HG03457 (cell line): ENCODE data around the gene LRRC28.

ENCODE experiments used
- ATAC-seq: cut with Tn5 transposase; IDR thresholded peaks from one replicate; pipeline ENCODE4 v1.9.1; 2021; ENCODE audit warnings: moderate number of reproducible peaks; ENCODE audit not compliant: unreplicated experiment

Gene LRRC28

GRCh38 chr15:99433757-99434450, 182.6 kb downstream of the LRRC28 start:
- ATAC-seq = no peak

GRCh38 chr15:99434506-99435112, 183.3 kb downstream of the LRRC28 start:
- ATAC-seq = no peak

DNA sequence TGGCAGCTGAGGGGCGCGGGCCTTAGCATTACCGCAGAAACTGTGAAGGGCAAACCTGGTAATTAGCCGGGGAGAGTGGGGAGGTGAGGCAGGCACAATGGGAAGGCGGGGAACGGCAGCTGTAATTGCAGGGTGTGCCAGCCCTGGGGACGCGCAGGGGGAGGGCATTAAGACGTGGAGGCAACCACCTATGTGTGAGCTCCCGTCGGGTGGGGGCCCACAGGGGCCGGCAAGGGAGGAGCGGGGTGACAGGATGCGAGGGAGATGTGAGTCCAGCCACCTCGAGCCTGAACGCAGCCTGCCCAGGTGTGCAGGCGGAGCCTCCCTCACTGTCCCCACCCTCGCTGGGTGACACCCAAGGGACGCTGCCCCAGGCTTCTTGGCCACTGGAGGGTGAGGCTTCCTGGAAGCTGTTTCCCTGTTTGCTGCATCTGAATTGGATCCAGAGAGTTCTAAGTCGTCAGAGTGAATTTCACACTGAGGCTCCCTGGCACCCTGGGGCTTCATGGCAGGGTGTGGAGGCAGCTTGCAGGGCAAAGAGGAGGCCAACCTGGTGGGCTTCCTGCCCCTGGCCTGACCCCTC, 183.9 kb downstream of the LRRC28 start:
- ATAC-seq = no peak

GRCh38 chr15:99435877-99436541, 184.7 kb downstream of the LRRC28 start:
- no peak for ATAC-seq

DNA sequence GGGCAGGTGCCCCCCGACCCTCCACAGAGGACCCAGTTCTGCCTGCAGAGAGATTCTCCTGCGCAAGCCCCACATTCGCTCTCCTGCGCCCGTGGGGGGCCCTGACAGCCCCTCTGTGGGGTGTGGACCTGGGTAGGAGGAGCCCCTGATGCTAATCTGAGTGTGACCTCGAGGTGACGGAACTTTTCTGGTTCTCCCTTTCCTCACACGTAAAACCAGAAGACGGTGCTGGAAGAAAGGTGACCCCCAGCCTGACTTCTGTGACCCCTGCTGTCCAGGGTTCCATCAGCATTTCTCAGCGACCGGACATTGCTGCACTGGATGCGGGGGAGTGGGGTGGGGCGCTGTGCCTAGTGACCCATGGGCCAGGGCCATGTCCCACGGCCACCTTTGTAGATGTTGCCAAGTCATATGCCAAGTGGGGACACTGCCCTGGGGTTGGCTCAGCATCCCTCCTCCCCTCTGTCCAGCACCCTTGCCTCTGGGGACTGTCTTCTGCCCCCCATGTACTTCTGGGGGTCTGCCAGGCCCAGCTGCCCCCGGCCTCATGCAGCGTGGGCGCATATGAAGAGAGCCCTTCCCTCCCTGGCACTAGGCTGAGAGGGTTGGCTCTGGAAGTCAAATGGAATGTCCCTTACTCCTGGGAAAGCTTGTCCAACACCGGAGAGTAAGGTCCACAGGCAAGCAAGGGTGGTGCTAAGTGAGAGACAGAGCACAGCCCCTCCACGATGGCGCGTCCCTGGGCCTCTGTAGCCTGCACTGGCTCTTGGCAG, 185.4 kb downstream of the LRRC28 start:
- no peak for ATAC-seq

DNA sequence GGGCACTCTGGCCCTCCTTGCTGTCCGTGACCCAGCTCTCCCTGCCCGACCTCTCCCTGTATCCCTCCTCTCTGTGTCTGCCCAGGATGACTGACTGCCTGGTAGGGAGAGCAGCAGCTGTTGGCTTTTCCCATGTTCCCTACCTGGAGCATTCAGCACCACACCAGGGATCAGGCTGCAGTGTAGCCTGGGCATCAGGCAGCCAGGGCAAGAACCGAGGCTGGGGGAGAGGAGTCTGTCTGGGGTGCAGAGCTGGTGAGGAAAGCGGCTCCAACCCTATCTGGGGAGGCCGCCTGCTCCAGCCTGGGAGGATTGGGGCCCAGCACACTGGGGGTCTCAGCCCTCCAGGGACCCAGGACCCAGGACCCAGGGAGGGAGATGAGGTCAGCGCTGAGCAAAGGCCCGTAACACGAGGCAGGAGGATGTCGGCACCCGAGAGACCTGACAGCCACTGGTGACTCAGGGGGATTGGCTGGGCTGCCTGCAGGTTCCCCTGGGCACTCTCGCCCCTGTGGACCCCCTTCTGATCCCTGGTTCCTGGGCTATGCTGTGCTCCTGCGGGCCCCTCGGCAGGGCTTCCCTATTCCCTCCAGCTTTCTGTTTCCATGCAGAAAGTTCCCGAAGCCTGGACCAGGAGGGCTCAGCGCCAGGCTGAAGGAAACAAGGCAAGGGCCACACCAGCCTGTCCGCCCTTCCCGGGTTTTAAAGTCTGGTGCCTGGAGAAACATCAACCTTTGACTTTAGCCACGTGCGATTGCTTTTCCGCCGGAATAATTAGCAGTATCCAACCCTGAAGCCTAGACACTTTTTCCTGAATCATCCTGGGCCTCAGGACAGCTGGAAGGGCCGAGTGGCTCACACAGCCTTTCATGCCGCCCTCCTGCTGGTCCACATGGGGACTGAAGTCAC, 186.3 kb downstream of the LRRC28 start:
- ATAC-seq = no peak

DNA sequence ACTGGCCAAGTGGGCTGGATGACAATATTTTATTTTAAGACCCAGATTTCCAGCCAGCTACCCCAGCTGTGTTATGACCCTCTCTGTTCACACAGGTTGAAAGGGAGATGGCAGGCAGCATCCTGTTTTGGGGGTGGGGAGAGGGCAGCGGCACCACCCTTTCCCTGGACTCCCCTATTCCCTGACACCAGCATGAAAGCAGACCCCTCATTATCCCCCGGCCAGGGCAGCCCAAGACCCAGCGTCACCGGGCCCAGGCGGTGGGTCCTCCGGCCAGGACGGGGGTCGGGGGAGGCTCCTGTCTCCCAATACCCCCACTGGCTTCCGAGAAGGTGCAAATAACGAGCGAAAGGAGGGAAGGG, 186.9 kb downstream of the LRRC28 start:
- ATAC-seq = no peak

GRCh38 chr15:99438691-99439523, 187.6 kb downstream of the LRRC28 start:
- no peak for ATAC-seq

DNA sequence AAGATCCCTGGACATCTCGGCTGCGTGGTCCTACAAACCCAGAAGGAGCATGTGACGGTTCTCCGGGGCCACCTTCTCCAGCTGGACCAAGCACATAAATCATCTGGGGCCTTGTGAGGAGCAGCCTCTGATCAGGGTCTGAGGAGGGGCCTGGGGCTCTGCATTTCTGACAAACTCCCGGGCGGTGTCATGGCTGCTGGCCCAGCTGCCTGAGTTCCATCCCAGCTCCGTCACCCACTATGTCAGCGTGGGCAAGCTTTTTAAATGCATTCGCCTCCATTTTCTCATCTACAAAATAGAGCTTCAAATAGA, 188.2 kb downstream of the LRRC28 start:
- no peak for ATAC-seq

GRCh38 chr15:99440029-99440428, 188.7 kb downstream of the LRRC28 start:
- no peak for ATAC-seq
